ENCODE data around the gene KCNJ16.

The KCNJ16 gene

GRCh38 chr17:70070305-70071027, 4.6 kb upstream of the KCNJ16 start:
- no peak for DNase-seq

- DNase-seq, result no peak
These were observed 3.9 kb upstream of the KCNJ16 start for GRCh38 chr17:70071127-70071526.

DNA sequence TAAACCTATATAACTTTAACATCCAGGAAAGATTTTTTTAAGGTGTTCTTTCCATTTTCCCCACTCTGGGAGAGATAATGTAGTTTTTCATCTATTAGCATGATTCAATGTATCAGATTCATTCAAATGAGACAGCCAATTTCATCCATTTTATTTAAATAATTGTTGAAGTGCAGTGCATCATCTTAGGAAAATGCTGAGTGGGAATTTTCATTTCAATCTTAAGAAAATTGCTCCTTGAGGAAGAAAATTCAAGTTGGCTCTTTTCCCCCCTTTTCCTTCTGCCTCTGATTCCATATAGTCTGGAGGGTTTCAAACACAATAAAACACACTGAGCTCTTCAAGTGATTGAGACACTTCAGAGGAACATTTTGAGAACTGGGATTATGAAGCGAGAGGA, 3.4 kb upstream of the KCNJ16 start:
- no peak for DNase-seq

- DNase-seq, result no peak
These were observed 2.3 kb upstream of the KCNJ16 start for GRCh38 chr17:70072546-70073309.

DNA sequence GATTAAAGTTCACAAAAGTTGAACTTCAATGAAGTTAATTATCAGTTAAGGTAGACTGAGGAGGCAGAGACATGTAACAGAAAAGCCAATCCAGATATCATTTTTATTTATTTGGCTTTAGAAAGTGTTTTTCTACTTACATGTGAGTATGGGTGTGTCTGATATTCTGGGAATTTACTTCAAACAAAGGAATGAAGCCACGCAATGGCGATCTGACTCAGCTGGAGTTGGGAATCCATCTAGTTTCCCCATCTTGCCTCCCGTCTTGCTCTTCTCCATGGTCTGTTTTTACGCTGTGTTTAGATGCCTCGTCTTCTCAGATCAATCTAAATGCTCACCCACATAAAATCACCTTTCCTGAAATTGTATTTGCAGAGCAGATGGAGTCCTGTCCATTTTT, 1.7 kb upstream of the KCNJ16 start:
- DNase-seq, result no peak

- DNase-seq, result no peak
These were observed 1.2 kb upstream of the KCNJ16 start for GRCh38 chr17:70073799-70074198.

DNA sequence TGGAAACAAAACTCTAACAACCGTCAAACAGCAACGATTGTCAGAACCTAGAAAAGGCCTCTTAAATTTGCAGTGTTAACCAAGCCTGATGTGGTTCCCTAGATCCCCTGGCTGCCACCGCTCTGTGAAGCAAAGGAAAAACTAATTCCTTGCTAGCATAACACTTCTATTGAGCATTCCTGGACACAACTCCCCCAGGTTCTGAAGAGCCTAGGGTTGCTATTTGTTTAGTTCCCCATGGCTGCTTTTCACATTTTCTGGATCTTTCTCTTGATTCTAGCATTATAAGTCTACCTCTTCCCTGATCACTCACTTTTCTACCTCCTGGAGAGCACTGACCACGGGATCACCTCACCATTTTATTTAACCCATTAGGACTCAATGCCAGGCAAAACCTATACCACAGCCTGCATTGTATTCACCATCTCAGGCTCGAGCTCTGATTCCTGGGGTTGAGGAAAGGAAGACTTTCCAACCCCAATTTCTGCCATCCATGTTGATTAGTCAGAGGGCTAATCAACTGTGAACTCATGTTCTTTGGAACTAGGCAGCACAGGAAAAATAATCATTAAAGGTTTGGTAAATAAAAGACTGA, 692 bp upstream of the KCNJ16 start:
- DNase-seq, result no peak

GRCh38 chr17:70076189-70076588, 1.2 kb downstream of the KCNJ16 start:
- DNase-seq, result no peak

- no peak for DNase-seq
These were observed 1.8 kb downstream of the KCNJ16 start for GRCh38 chr17:70076831-70077230.

GRCh38 chr17:70078549-70078948, 3.5 kb downstream of the KCNJ16 start:
- no peak for DNase-seq

- no peak for DNase-seq
These were observed 4.0 kb downstream of the KCNJ16 start for GRCh38 chr17:70078994-70079531.

GRCh38 chr17:70080541-70081347, 5.7 kb downstream of the KCNJ16 start:
- no peak for DNase-seq

GRCh38 chr17:70081885-70082284, 6.9 kb downstream of the KCNJ16 start:
- no peak for DNase-seq

DNA sequence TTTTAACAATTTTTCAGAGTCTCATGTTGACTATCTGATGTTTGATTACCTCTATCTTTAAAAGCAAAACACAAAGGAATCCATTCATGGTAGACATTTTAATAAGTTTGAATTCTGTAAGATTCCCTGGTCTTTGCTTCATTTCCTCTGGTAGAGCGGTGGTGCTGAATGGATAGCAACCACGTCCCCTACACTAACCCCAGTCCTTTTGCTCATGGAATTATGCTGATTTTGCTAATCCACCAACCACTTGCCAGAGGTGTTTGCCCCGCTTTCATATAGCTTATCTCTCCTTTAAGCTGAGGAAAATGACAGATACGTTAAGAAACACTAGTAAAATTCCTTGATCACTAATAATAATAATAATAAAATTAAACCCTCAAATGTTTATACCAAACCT, 9.5 kb downstream of the KCNJ16 start:
- DNase-seq, result no peak

DNA sequence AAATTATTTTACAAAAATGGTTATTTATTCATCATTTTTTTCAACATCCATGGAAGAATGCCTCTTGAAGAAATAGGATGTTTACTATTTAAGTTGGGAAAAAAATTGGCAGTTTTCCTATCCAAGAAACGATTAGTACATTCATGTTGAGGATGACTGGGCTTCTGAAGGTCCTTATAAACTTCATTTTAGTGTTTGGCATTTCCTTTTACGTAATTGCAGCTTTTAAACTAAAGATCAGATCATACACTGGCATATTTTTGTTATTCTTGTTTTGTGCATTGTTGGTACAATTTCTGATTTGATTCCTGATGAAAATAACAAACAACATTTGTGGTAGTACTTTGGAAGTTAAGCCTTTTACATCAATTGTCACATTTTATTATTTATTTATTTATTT, 11.5 kb downstream of the KCNJ16 start:
- no peak for DNase-seq

DNA sequence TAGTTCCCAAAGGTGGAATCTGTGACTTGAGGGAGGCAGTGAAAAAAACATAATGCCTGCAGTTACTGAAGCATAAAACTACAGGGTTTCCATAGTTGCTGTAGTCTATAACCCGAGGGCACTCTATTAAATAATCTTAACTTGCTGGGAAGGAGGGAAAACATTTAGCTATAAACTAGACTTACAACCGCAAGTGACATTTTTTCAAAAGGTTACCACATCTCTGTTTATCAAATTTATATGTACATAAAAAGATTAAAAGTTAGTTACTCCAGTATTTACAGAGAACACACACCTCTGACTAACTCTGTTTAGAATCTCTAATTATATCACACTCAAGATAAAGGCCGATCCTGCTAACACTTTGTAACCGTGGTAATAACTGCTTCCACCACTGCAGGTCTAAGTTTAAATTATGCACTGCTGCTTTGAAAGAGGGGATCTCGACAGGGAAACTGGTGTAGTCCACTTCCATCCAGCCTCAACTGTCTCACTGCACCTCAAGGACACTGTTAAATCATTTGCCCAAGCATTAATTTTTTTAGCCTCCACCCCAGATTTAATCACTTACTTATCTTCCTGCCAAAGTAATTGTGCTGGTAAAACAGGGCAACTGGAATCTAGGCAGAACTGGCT, 14.6 kb downstream of the KCNJ16 start:
- DNase-seq, result no peak

GRCh38 chr17:70091005-70091568, 16.1 kb downstream of the KCNJ16 start:
- no peak for DNase-seq

- no peak for DNase-seq
These were observed 16.7 kb downstream of the KCNJ16 start for GRCh38 chr17:70091696-70092095.

GRCh38 chr17:70093163-70093562, 18.1 kb downstream of the KCNJ16 start:
- DNase-seq, result no peak

DNA sequence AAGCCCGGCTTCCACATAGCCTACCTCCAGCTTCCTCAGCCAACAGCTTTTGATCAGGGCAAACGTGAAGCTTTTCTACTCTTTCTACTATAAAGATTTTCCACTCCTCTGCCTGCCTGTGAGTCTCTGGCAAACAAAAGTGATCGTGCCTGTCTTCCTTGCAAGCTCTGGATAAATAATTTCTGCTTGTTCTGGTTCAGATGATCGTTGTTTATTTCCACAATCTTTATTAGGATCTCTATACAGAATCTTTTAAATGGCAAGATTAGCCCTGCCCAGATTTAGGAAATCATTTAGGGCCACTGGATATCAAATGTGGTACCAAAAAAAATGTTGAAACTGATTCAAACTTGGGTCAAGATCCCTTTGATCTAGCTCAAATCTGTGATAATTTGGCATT, 20.4 kb downstream of the KCNJ16 start:
- DNase-seq, result no peak

GRCh38 chr17:70096861-70097260, 21.8 kb downstream of the KCNJ16 start:
- no peak for DNase-seq

GRCh38 chr17:70098030-70098429, 23.0 kb downstream of the KCNJ16 start:
- no peak for DNase-seq
